ENCODE results near the gene MYO5C.

DNA sequence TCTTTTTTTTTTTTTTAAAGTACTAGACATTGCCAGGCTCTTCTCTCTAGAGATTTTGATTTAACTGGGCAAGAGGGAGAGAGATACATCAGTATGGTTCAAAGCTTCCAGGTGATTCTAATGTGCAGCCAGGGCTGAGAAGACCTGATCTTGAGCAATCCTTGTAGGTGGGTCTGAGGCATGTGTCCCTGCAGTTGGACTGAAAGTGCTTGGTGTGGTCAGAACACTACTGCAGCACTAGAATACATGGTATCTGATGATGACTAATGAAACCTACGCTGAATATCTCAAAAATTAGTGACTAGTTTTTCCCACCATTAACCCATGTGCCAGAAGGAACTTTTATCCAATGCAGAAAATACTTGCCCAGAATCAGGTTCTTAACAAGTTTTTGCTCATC is 34.4 kb upstream of the MYO5C start:
- TF ChIP-seq, protein P1, sequence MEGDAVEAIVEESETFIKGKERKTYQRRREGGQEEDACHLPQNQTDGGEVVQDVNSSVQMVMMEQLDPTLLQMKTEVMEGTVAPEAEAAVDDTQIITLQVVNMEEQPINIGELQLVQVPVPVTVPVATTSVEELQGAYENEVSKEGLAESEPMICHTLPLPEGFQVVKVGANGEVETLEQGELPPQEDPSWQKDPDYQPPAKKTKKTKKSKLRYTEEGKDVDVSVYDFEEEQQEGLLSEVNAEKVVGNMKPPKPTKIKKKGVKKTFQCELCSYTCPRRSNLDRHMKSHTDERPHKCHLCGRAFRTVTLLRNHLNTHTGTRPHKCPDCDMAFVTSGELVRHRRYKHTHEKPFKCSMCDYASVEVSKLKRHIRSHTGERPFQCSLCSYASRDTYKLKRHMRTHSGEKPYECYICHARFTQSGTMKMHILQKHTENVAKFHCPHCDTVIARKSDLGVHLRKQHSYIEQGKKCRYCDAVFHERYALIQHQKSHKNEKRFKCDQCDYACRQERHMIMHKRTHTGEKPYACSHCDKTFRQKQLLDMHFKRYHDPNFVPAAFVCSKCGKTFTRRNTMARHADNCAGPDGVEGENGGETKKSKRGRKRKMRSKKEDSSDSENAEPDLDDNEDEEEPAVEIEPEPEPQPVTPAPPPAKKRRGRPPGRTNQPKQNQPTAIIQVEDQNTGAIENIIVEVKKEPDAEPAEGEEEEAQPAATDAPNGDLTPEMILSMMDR (conservative IDR thresholded peaks at IDR 0.05; ENCODE audit: low read depth, low read length), result no peak
- no peak for TF ChIP-seq EZH2 (IDR thresholded peaks at IDR 0.05; ENCODE audit: borderline replicate concordance, low read depth, low read length, poor library complexity, severe bottlenecking)

All from A673 (cell line).